ENCODE measurements around the gene PI4KA.

DNA sequence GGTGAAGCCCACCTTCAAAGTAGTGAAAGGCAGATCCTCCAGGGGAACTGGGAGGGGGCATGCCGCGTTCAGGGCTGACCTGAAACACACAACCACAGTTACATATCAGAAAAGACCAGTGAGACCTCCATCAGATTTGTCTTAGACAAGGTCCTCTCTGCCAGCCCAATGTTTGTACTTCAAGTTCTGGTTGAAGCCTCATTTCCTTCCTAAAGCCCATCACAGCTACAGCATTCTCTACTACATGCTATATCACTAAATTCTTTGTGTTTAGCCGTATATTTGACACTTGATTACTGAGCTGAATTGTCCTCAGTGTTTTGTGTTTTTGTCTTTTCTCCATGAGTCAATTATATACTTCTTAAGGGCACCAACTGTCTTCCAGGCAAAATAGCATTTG is 40.1 kb downstream of the PI4KA start:
- no peak for TF ChIP-seq POLR2A (IDR thresholded peaks at IDR 0.05; ENCODE audit: low read length)
- no peak for TF ChIP-seq GATA1 (IDR thresholded peaks at IDR 0.05; ENCODE audit: low read depth, low read length)
